ENCODE measurements around the gene SENP8. TPM values are rescaled to one million over a fixed set of nuclear protein-coding genes. Genes with fewer than 3 reads are reported as not detected.
A peak's percentile ranks its signal among the peaks of the same experiment; 100 is the strongest.

Gene SENP8
- total and polyA plus RNA-seq, 12 donors = 1.8 to 8.8 (median 6.6) TPM

DNA sequence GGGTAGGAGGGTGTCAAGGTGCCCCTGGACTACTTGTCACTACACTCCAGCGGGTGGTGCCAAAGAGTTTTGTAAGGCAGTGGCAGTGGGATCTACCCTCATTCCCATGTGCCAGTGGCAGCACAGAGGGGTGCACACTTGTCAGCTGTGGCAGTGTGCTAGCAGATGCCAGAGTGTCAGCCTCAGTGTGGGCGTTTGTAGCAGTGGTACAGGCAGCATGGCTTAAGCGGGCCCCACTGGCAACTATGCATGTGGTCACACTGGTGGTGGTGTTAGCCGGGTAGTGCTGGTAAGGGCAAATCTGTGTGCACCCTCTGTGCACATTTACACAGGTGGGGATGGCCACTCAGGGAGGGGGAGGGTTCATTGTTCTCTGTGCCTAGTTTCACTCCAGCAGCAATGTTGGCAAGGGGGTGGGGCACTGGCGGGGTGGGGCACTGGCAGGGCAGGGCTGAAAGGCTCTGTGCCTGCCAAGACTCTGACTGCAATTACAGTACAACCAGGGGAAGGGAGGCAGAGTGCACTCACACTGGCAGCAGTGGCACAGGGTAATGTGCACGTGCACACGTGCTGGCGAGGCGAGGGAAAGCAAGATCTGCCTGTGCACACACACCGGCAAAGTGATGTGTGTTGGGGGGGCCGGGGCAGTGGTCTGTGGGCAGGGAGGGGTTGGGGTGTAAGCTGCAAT is 32.0 kb upstream of the SENP8 start:
- DNase-seq (peak in 1 of 2 donors; percentile 5), ATAC-seq (peak in 4 of 8 donors; percentile 75 to 88 (median 78))
- intact Hi-C loops (cut with DNase I) = no loop called here
- Histone ChIP-seq H3K36me3 (no peaks in the 10 kb centered on the region), H3K27ac (no peak overlapping the region), H3K4me1 (peaks cover 0 to 28% (median 0%) of the 10 kb centered on the region in 9 donors), H3K9me3 (no peaks in the 10 kb centered on the region), H3K27me3 (no peaks in the 10 kb centered on the region), H3K4me3 (no peak overlapping the region)
- TF ChIP-seq, protein P1, sequence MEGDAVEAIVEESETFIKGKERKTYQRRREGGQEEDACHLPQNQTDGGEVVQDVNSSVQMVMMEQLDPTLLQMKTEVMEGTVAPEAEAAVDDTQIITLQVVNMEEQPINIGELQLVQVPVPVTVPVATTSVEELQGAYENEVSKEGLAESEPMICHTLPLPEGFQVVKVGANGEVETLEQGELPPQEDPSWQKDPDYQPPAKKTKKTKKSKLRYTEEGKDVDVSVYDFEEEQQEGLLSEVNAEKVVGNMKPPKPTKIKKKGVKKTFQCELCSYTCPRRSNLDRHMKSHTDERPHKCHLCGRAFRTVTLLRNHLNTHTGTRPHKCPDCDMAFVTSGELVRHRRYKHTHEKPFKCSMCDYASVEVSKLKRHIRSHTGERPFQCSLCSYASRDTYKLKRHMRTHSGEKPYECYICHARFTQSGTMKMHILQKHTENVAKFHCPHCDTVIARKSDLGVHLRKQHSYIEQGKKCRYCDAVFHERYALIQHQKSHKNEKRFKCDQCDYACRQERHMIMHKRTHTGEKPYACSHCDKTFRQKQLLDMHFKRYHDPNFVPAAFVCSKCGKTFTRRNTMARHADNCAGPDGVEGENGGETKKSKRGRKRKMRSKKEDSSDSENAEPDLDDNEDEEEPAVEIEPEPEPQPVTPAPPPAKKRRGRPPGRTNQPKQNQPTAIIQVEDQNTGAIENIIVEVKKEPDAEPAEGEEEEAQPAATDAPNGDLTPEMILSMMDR (IDR thresholded peaks at IDR 0.05) = no peak
- 88 to 91% methylated on average over 11 of the region's 11 CpGs for WGBS, 2 donors

DNA sequence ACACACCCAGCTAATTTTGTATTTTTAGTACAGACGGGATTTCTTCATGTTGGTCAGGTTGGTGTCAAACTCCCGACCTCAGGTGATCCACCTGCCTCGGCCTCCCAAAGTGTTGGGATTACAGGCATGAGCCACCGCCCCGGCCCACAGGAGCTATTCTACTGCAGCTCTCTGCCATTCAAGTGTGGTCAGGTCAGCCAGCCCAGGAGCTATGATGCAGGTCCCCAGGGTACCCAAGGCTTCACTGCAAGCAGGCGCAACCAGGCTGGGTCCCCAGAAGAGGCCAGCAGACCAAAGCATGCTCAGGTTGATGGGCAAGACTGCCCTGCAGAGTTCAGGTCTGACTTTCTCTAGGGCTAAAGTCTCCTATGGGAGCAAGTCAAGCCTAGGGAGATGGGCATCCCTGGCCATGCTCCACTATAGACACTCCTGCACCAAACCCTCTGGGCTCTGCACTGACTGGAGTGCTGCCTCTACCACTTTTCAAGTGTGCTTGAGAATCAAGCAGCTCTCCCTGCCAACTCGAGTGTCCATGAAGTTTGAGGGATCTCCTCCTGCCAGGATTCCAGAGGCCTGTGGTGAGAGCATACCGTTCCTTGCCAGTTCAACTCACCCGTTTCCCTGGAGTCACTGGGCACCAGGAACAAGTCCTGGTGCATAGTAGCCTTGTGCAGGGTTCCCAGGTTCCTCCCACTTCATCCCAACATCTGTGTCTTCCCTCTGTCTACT is 31.1 kb upstream of the SENP8 start:
- DNase-seq (no peak), ATAC-seq (peak in 2 of 8 donors; percentile 40 to 62)
- Histone ChIP-seq H3K4me1 (peaks cover 0 to 24% (median 0%) of the 10 kb centered on the region in 9 donors), H3K4me3 (no peak overlapping the region), H3K9me3 (no peaks in the 10 kb centered on the region), H3K27me3 (no peaks in the 10 kb centered on the region), H3K27ac (no peak overlapping the region), H3K36me3 (no peaks in the 10 kb centered on the region)
- intact Hi-C loops (cut with DNase I) = no loop called here
- TF ChIP-seq, protein P1 (IDR thresholded peaks at IDR 0.05) = no peak
- 90 to 93% methylated on average over 9 of the region's 9 CpGs for WGBS, 2 donors

DNA sequence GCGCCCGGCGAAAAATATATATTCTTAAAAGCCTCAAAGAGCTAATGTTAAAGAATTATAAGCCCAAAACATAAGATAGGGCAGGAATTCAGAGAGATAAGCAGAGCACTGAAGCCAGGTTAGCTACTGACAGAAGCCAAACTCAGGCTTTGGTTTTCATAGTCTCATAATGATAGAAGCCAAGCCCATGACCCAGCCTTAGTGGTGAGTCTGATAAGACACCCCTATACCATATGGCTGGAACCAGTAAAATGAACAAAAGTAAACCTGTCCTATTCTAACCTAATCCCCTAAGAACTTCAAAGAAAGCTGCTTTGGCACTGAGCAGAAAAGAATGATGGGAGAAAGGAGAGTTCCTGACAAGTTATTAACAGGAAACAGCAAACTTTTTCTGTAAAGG is 26.2 kb upstream of the SENP8 start:
- no peak for DNase-seq
- peaks cover 0 to 5% (median 0%) of the 10 kb centered on the region in 9 donors for H3K4me1 ChIP-seq
- H3K27ac ChIP-seq = no peak overlapping the region
- WGBS, 2 donors = 99 to 100% methylated on average over 3 of the region's 3 CpGs
- intact Hi-C loops (cut with DNase I) = no loop called here
- no peak for ATAC-seq
- no peak overlapping the region for H3K4me3 ChIP-seq
- H3K9me3 ChIP-seq = peaks cover 0 to 7% (median 0%) of the 10 kb centered on the region in 11 donors
- peaks cover 0 to 7% (median 0%) of the 10 kb centered on the region in 9 donors for H3K36me3 ChIP-seq
- H3K27me3 ChIP-seq = no peaks in the 10 kb centered on the region
- TF ChIP-seq, protein P1 (IDR thresholded peaks at IDR 0.05) = no peak

DNA sequence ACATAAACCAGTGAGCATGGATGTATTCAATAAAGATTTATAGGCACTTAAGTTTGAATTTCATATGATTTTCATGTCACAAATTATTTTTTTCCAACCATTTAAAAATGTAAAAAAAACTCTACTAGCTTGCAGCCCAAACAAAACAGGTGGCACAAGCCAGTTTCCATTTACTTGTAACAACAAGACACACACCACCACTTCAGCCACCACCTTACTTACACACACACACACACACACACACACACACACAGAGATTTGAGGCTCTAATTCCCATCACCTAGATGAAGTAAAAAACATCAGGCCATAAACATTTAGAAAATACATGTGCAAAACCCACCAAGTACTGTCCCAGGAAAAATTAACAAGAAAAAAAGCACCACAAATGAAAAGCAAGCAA is 25.5 kb upstream of the SENP8 start:
- ATAC-seq = no peak
- intact Hi-C loops (cut with DNase I) = no loop called here
- TF ChIP-seq, protein P1 (IDR thresholded peaks at IDR 0.05) = no peak

More for the DNA sequence above, 25.5 kb upstream of the SENP8 start:
- H3K27me3 ChIP-seq = no peaks in the 10 kb centered on the region
- H3K36me3 ChIP-seq = peaks cover 0 to 7% (median 0%) of the 10 kb centered on the region in 9 donors
- no peak overlapping the region for H3K4me3 ChIP-seq
- H3K27ac ChIP-seq = no peak overlapping the region
- peaks cover 0 to 7% (median 0%) of the 10 kb centered on the region in 11 donors for H3K9me3 ChIP-seq
- no peak for DNase-seq
- peaks cover 0 to 5% (median 0%) of the 10 kb centered on the region in 9 donors for H3K4me1 ChIP-seq
